Aorta (tissue), 5 donors: ENCODE measurements around the gene COL6A3. TPM values are rescaled to one million over a fixed set of nuclear protein-coding genes. Genes with fewer than 3 reads are reported as not detected.

Experiments used
- ATAC-seq: fragments of 200-7000 bp; cut with Tn5 transposase; one replicate; pipeline ENCODE4 v1.9.1; 2022; ENCODE audit warnings: moderate library complexity; ENCODE audit not compliant: low FRiP score
- DNase-seq, 2 donors: peaks; one replicate each; pipeline ENCODE4 v3.0.0-alpha.2; 2020
- H3K27ac ChIP-seq, 2 donors: one replicate each; pipeline ENCODE4 v1.5.1; 2013; ENCODE audit warnings: low read length in 2 of 2, mild to moderate bottlenecking in 2 of 2, moderate library complexity in 2 of 2, control low read depth in 1 of 2, inconsistent platforms in 1 of 2, low read depth in 1 of 2
- H3K27me3 ChIP-seq, 2 donors: one replicate each; pipeline ENCODE4 v1.6.1; 2013; ENCODE audit warnings: control low read depth in 1 of 2, low read length in 1 of 2, mild to moderate bottlenecking in 1 of 2, moderate library complexity in 1 of 2; ENCODE audit not compliant: insufficient read depth in 2 of 2, control insufficient read depth in 1 of 2
- H3K36me3 ChIP-seq, 2 donors: one replicate each; pipeline ENCODE4 v1.6.1; 2013; ENCODE audit warnings: control low read depth in 1 of 2, low read length in 1 of 2, mild to moderate bottlenecking in 1 of 2; ENCODE audit not compliant: insufficient read depth in 2 of 2, control insufficient read depth in 1 of 2
- H3K4me1 ChIP-seq, 2 donors: one replicate each; pipeline ENCODE4 v1.6.1; 2013; ENCODE audit warnings: low read length in 2 of 2, control low read depth in 1 of 2, mild to moderate bottlenecking in 1 of 2, moderate library complexity in 1 of 2; ENCODE audit not compliant: insufficient read depth in 2 of 2, control insufficient read depth in 1 of 2
- H3K4me3 ChIP-seq, 2 donors: one replicate each; pipeline ENCODE4 v1.5.1; 2013; ENCODE audit warnings: low read length in 2 of 2, control low read depth in 1 of 2, mild to moderate bottlenecking in 1 of 2
- H3K9me3 ChIP-seq: one replicate; pipeline ENCODE4 v1.6.1; 2013; ENCODE audit warnings: mild to moderate bottlenecking, low read length; ENCODE audit not compliant: control insufficient read depth
- WGBS, 2 donors: extraction: QIAGEN DNeasy Blood & Tissue Kit; methylation state at CpG; one replicate each; pipeline ENCODE4 v1.1.7; 2013; 5-methylcytosine and 5-hydroxymethylcytosine counted together
- intact Hi-C, 2 donors: fragments of 100-400 bp; cut with DNase I; formaldehyde crosslinking; loops; one replicate each; pipeline versions ENCODE4 v1.14.2 to v1.15.0; 2022
- polyA plus RNA-seq, 2 donors: library from polyadenylated mRNA; stranded (reverse); fragments of 200-250 nt; gene quantifications; one replicate each; pipeline ENCODE4 v1.2.3, GENCODE V29; 2013
- total RNA-seq, 2 donors: library from RNA; stranded (reverse); fragmentation: NEBNext Ultra II Directional; extraction: Animal tissue kit (Norgen Biotek cat#: 25700); gene quantifications; one replicate each; pipeline ENCODE4 v1.2.1, GENCODE V29; 2021
- donor health status: healthy with polysubstance abuse.
- donor health status: Bipolar disorder and iron deficiency.
- donor health status: DM: no; HTN: no; CAD: no.
- donor health status: DM: no; HTN: no; CAD: no.
- donor health status: DM: yes; HTN: yes; CAD: no.

COL6A3 gene
- total and polyA plus RNA-seq, 4 donors: 7.3 to 289 (median 122) TPM

DNA sequence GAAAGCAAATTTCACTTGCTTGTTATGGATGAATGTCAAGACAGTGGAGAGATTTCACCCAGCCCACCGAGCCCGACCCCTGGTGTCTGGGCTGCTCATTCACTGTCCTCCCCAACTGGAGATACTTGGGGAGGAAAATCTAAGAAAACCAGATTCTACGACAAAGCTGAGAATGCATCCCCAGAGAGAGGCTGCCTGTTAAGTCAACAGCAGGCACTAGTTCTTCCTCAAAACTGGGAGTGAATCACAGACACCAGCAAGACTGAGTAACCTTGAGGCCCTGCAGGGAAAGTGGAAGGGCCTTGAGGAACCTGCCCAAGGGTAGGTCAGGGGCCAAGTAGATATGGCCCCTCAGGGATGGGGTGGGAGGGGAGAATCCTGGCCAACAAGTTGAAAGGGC is 38.9 kb upstream of the COL6A3 start:
- H3K27ac ChIP-seq: no peak overlapping the region
- H3K4me3 ChIP-seq: no peak overlapping the region
- intact Hi-C loops: no loop called here
- DNase-seq (no peak), ATAC-seq (no peak)
- WGBS, 2 donors: 95 to 97% methylated on average over 3 of the region's 3 CpGs
- no peaks in the 10 kb centered on the region for H3K9me3 ChIP-seq
- no peaks in the 10 kb centered on the region for H3K27me3 ChIP-seq
- no peaks in the 10 kb centered on the region for H3K36me3 ChIP-seq
- peaks cover 0 to 2% of the 10 kb centered on the region in 2 donors for H3K4me1 ChIP-seq

- H3K27me3 ChIP-seq: no peaks in the 10 kb centered on the region
- H3K36me3 ChIP-seq: no peaks in the 10 kb centered on the region
- DNase-seq (no peak), ATAC-seq (no peak)
- WGBS, 2 donors: 93 to 95% methylated on average over 20 of the region's 20 CpGs
- no peaks in the 10 kb centered on the region for H3K9me3 ChIP-seq
- intact Hi-C loops: no loop called here
- H3K4me1 ChIP-seq: peaks cover 0 to 2% of the 10 kb centered on the region in 2 donors
- no peak overlapping the region for H3K27ac ChIP-seq
- no peak overlapping the region for H3K4me3 ChIP-seq
These were observed 37.9 kb upstream of the COL6A3 start for GRCh38 chr2:237451643-237452469.

DNA sequence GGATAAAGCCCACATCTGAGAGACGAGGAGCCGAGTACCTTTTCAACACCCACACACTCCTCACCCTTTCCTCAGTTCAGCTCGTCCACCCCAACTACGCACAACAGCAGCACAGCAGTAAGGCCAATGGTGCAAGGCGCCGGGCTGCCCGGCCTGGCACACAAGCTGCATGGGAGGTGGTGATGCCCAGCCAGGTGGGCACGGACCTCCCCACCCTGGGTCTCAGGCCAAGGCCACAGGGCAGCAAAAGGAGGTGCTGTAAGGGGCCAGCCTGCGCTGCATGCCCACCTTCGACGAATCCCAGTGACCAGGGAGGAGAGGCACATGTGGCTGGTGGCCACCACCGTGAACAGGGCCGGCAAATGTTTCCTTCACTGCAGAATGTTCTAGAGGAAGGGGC is 36.6 kb upstream of the COL6A3 start:
- H3K4me1 ChIP-seq: peaks cover 0 to 2% of the 10 kb centered on the region in 2 donors
- no peak overlapping the region for H3K4me3 ChIP-seq
- 97 to 98% methylated on average over 13 of the region's 13 CpGs for WGBS, 2 donors
- no peak for DNase-seq
- no peaks in the 10 kb centered on the region for H3K36me3 ChIP-seq
- ATAC-seq: no peak
- H3K27ac ChIP-seq: no peak overlapping the region
- no peaks in the 10 kb centered on the region for H3K27me3 ChIP-seq
- intact Hi-C loops: no loop called here
- H3K9me3 ChIP-seq: no peaks in the 10 kb centered on the region

- Histone ChIP-seq H3K9me3 (no peaks in the 10 kb centered on the region), H3K27me3 (no peaks in the 10 kb centered on the region), H3K27ac (peak overlapping the region in 1 of 2 donors; percentile 91), H3K4me3 (no peak overlapping the region), H3K36me3 (no peaks in the 10 kb centered on the region), H3K4me1 (peaks cover 0 to 2% of the 10 kb centered on the region in 2 donors)
- no peak for ATAC-seq
- WGBS, 2 donors: 97 to 98% methylated on average over 6 of the region's 6 CpGs
- no peak for DNase-seq
- intact Hi-C loops: no loop called here
These were observed 36.1 kb upstream of the COL6A3 start for GRCh38 chr2:237450108-237450507.

DNA sequence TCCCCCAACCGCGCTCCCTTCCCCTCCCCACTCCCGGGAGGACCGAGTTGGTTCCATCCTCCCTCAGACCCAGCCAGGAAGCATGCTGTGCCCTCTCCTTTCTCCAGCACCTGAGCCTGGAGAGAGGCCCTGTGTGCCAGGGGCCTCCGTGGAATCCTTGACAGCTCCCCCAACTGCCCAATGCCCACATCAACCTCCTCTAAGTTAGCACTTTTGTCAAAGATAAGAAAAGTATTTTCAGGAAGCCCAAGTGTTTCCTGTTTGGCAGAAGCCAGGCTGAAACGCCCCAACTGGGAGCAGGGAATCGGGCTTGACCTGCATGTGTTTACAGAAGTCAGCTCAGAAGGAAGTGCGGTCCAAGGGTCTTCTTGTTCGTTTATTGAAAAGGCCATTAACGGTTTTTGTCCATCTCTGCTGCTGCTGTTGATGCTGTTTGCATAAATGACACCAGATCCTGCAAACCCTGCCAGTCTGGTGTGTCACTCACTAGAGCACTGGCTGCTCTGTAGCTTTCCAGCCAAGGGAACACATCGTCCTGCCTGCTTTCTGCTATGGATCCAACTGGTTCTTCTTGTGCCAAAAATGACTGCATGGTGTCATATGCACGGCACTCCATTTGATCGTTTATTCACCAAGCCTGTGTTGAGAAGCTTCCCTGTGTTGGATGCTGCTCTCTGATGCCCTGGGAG is 35.4 kb upstream of the COL6A3 start:
- no peaks in the 10 kb centered on the region for H3K9me3 ChIP-seq
- H3K27ac ChIP-seq: peak overlapping the region; percentile 28 to 91
- H3K4me1 ChIP-seq: peaks cover 0 to 2% of the 10 kb centered on the region in 2 donors
- intact Hi-C loops: no loop called here
- 12% methylated on average over 13 of the region's 13 CpGs for WGBS, 2 donors
- no peaks in the 10 kb centered on the region for H3K27me3 ChIP-seq
- no peaks in the 10 kb centered on the region for H3K36me3 ChIP-seq
- ATAC-seq: peak; percentile 81
- DNase-seq: peak in 1 of 2 donors; percentile 81
- no peak overlapping the region for H3K4me3 ChIP-seq

DNA sequence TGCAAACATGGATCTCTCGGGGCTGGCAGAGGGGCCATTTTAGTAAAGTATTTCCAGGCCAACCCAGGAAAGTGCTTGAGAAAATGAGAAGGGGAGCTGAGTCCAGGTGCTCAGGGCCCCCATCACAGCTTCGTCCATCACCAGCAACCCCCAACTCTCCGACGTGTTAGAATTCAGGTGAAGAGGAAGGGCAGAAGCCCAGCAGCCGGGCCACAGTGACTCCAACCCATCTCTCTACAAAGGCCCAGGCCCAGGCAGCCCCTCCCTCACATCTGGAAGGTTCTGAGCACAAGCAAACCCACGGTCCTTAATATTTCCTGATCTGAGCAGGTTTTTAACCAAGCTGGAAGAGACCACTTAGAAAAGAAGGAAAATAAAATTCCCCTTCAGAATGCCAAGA is 34.7 kb upstream of the COL6A3 start:
- H3K4me1 ChIP-seq: peaks cover 0 to 2% of the 10 kb centered on the region in 2 donors
- H3K36me3 ChIP-seq: no peaks in the 10 kb centered on the region
- H3K27ac ChIP-seq: peak overlapping the region in 1 of 2 donors; percentile 46
- DNase-seq (no peak), ATAC-seq (no peak)
- WGBS, 2 donors: 87 to 90% methylated on average over 6 of the region's 6 CpGs
- H3K27me3 ChIP-seq: no peaks in the 10 kb centered on the region
- H3K4me3 ChIP-seq: no peak overlapping the region
- H3K9me3 ChIP-seq: no peaks in the 10 kb centered on the region
- intact Hi-C loops: no loop called here

GRCh38 chr2:237448171-237448570 is 34.2 kb upstream of the COL6A3 start:
- WGBS, 2 donors: 95 to 96% methylated on average over 7 of the region's 7 CpGs

GRCh38 chr2:237447496-237447895 is 33.5 kb upstream of the COL6A3 start:
- Histone ChIP-seq H3K9me3 (no peaks in the 10 kb centered on the region), H3K27ac (no peak overlapping the region)
- 98% methylated on average over 11 of the region's 11 CpGs for WGBS, 2 donors

More at GRCh38 chr2:237448171-237448570, 34.2 kb upstream of the COL6A3 start:
- intact Hi-C loops: no loop called here
- peaks cover 0 to 2% of the 10 kb centered on the region in 2 donors for H3K4me1 ChIP-seq
- no peak overlapping the region for H3K4me3 ChIP-seq
- ATAC-seq (no peak), DNase-seq (no peak)
- H3K27ac ChIP-seq: no peak overlapping the region
- no peaks in the 10 kb centered on the region for H3K9me3 ChIP-seq
- no peaks in the 10 kb centered on the region for H3K27me3 ChIP-seq
- no peaks in the 10 kb centered on the region for H3K36me3 ChIP-seq

DNA sequence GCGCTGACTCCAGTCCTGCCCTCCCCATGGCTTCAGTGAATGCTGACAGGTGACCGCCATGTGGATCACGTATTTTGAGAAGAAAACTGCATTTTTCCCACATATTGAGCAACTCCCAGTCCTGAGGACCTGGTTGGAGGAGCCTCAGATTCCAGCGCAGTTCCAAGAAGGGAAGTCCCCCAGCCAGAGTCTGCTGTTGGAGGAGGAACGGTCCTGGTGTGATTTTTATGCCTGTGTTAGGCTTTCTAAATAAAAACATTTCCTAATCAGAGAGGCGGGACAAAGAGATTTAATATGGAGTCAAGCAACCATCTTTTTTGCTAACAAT is 32.3 kb upstream of the COL6A3 start:
- no peak for DNase-seq
- H3K27ac ChIP-seq: no peak overlapping the region
- H3K9me3 ChIP-seq: no peaks in the 10 kb centered on the region
- no peaks in the 10 kb centered on the region for H3K36me3 ChIP-seq
- no peak overlapping the region for H3K4me3 ChIP-seq
- H3K4me1 ChIP-seq: peaks cover 0 to 2% of the 10 kb centered on the region in 2 donors
- ATAC-seq: no peak
- no peaks in the 10 kb centered on the region for H3K27me3 ChIP-seq
- intact Hi-C loops: no loop called here
- 95 to 98% methylated on average over 6 of the region's 6 CpGs for WGBS, 2 donors

More at GRCh38 chr2:237447496-237447895, 33.5 kb upstream of the COL6A3 start:
- H3K4me3 ChIP-seq: no peak overlapping the region
- ATAC-seq: no peak
- no peaks in the 10 kb centered on the region for H3K27me3 ChIP-seq
- no peak for DNase-seq
- H3K4me1 ChIP-seq: peaks cover 0 to 2% of the 10 kb centered on the region in 2 donors
- intact Hi-C loops: no loop called here
- no peaks in the 10 kb centered on the region for H3K36me3 ChIP-seq
